WI38 (cell line): ENCODE results near the gene HOXA11.

ENCODE experiments used
- H3K4me3 ChIP-seq: 2 replicates; pipeline ENCODE4 v1.5.1; 2011; ENCODE audit warnings: low read depth, mild to moderate bottlenecking, control low read depth, low read length
- CTCF ChIP-seq: IDR thresholded peaks from 2 replicates; pipeline ENCODE4 v1.5.1; 2012; ENCODE audit warnings: low read depth, mild to moderate bottlenecking, control low read depth, low read length

The HOXA11 gene

GRCh38 chr7:27181795-27182275 is 3.2 kb downstream of the HOXA11 start:
- no peak for TF ChIP-seq CTCF
- H3K4me3 ChIP-seq, result no peak overlapping the region

- H3K4me3 ChIP-seq, result no peak overlapping the region
- no peak for TF ChIP-seq CTCF
These were observed 4.3 kb downstream of the HOXA11 start for GRCh38 chr7:27180431-27181420.

GRCh38 chr7:27179503-27180430 is 5.3 kb downstream of the HOXA11 start:
- TF ChIP-seq CTCF, result peak; percentile 87
- peak overlapping the region; percentile 7; the same call in 1 of the 2 replicates for H3K4me3 ChIP-seq

GRCh38 chr7:27179030-27179429 is 6.0 kb downstream of the HOXA11 start:
- TF ChIP-seq CTCF, result no peak
- no peak overlapping the region for H3K4me3 ChIP-seq

GRCh38 chr7:27178366-27178765 is 6.7 kb downstream of the HOXA11 start:
- no peak for TF ChIP-seq CTCF

GRCh38 chr7:27177795-27178320 is 7.2 kb downstream of the HOXA11 start:
- TF ChIP-seq CTCF, result no peak
- no peak overlapping the region for H3K4me3 ChIP-seq

More at GRCh38 chr7:27178366-27178765, 6.7 kb downstream of the HOXA11 start:
- no peak overlapping the region for H3K4me3 ChIP-seq
